DND-41 (cell line): ENCODE results near the gene SFXN4.

ENCODE experiments used
- ATAC-seq: fragments of 200-7000 bp; cut with Tn5 transposase; 3 replicates; pipeline ENCODE4 v1.9.1; 2021; ENCODE audit warnings: low read depth; ENCODE audit not compliant: insufficient read depth
- DNase-seq: peaks from one replicate; pipeline ENCODE4 v3.0.0-alpha.2; 2020
- H2AFZ ChIP-seq: 2 replicates; pipeline ENCODE4 v1.6.0; 2012; ENCODE audit warnings: low read depth, low read length
- H3K27ac ChIP-seq: 2 replicates; pipeline ENCODE4 v1.5.1; 2012; ENCODE audit warnings: low read length, inconsistent platforms
- H3K27me3 ChIP-seq: fragments of 200-600 bp; sonication (generic); 2 replicates; pipeline ENCODE4 v1.6.0; 2012; ENCODE audit warnings: low read length, mild to moderate bottlenecking, inconsistent platforms; ENCODE audit not compliant: insufficient read depth, poor library complexity
- H3K36me3 ChIP-seq: 2 replicates; pipeline ENCODE4 v1.5.1; 2012; ENCODE audit warnings: low read length, inconsistent platforms; ENCODE audit not compliant: insufficient read depth
- H3K4me1 ChIP-seq: 2 replicates; pipeline ENCODE4 v1.5.1; 2012; ENCODE audit warnings: mild to moderate bottlenecking, low read length; ENCODE audit not compliant: insufficient read depth
- H3K4me2 ChIP-seq: 2 replicates; pipeline ENCODE4 v1.6.0; 2012; ENCODE audit warnings: mild to moderate bottlenecking, moderate library complexity, low read length, inconsistent platforms; ENCODE audit not compliant: insufficient read depth
- H3K4me3 ChIP-seq, 2 experiments: fragments of 200-600 bp in 1 of 2; shearing (Covaris generic) in 1 of 2; 2 replicates each; pipeline ENCODE4 v1.5.1; 2012 to 2016; ENCODE audit warnings: inconsistent platforms in 2 of 2, low read length in 2 of 2, mild to moderate bottlenecking in 2 of 2, low read depth in 1 of 2, moderate library complexity in 1 of 2
- H3K79me2 ChIP-seq: 2 replicates; pipeline ENCODE4 v1.6.0; 2012; ENCODE audit warnings: low read length, inconsistent platforms; ENCODE audit not compliant: insufficient read depth
- H3K9ac ChIP-seq: 2 replicates; pipeline ENCODE4 v1.6.0; 2012; ENCODE audit warnings: low read depth, mild to moderate bottlenecking, inconsistent platforms, low read length, moderate library complexity
- H3K9me3 ChIP-seq: 2 replicates; pipeline ENCODE4 v1.5.1; 2012; ENCODE audit warnings: low read length, moderate library complexity, mild to moderate bottlenecking, inconsistent platforms; ENCODE audit not compliant: insufficient read depth, severe bottlenecking
- H4K20me1 ChIP-seq: 2 replicates; pipeline ENCODE4 v1.6.0; 2012; ENCODE audit warnings: low read length; ENCODE audit not compliant: insufficient read depth
- EZH2 ChIP-seq: IDR thresholded peaks from 3 replicates; pipeline ENCODE4 v1.6.1; 2012; ENCODE audit warnings: borderline replicate concordance, low read depth, mild to moderate bottlenecking, moderate library complexity, low read length, inconsistent platforms; ENCODE audit not compliant: severe bottlenecking
- TF ChIP-seq, protein P1 (sequence below): IDR thresholded peaks from 2 replicates; pipeline ENCODE4 v1.5.1; 2012; ENCODE audit warnings: borderline replicate concordance, low read length, moderate library complexity, mild to moderate bottlenecking; ENCODE audit not compliant: poor library complexity, severe bottlenecking; ENCODE audit errors: extremely low read depth

The SFXN4 gene

GRCh38 chr10:119177708-119178371 is 12.3 kb upstream of the SFXN4 start:
- H3K36me3 ChIP-seq: peaks cover 41% of the 10 kb centered on the region
- H3K4me3 ChIP-seq: peak overlapping the region; percentile 73
- DNase-seq (peak; percentile 17), ATAC-seq (peak; percentile 7; the same call in 2 of the 3 replicates)
- H3K9ac ChIP-seq: peak overlapping the region; percentile 88
- peak overlapping the region; percentile 85 for H3K4me2 ChIP-seq
- no peaks in the 10 kb centered on the region for H3K27me3 ChIP-seq
- TF ChIP-seq, protein P1, sequence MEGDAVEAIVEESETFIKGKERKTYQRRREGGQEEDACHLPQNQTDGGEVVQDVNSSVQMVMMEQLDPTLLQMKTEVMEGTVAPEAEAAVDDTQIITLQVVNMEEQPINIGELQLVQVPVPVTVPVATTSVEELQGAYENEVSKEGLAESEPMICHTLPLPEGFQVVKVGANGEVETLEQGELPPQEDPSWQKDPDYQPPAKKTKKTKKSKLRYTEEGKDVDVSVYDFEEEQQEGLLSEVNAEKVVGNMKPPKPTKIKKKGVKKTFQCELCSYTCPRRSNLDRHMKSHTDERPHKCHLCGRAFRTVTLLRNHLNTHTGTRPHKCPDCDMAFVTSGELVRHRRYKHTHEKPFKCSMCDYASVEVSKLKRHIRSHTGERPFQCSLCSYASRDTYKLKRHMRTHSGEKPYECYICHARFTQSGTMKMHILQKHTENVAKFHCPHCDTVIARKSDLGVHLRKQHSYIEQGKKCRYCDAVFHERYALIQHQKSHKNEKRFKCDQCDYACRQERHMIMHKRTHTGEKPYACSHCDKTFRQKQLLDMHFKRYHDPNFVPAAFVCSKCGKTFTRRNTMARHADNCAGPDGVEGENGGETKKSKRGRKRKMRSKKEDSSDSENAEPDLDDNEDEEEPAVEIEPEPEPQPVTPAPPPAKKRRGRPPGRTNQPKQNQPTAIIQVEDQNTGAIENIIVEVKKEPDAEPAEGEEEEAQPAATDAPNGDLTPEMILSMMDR: no peak
- H3K9me3 ChIP-seq: no peaks in the 10 kb centered on the region
- H3K27ac ChIP-seq: peak overlapping the region; percentile 95
- peak overlapping the region; percentile 85 for H2AFZ ChIP-seq
- peaks cover 51% of the 10 kb centered on the region for H3K79me2 ChIP-seq
- H3K4me1 ChIP-seq: peaks cover 41% of the 10 kb centered on the region
- H4K20me1 ChIP-seq: peaks cover 9% of the 10 kb centered on the region; the same call in 1 of the 2 replicates

DNA sequence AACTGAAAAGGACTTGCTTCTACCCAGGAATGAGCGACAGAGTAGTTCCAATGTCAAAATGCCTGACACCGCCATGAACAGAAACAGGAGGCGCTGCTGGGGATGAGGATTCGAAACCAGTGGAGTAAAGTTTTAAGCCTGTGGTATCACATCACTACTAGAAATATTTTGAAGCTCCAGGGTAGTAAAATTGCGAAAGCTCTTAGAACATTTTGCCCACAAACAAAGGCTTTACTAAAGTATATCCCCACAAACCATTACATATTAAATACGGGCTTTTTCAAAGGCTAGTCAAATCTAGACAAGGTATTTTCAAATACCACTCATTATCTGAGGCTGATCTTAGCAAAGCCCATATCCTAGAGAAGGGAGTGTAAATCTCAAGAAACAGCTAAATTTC is 10.7 kb upstream of the SFXN4 start:
- Histone ChIP-seq H3K4me2 (peak overlapping the region; percentile 85), H3K4me3 (0 out of 4 replicates have a peak overlapping the region, but pooled peaks of 1 of the 2 experiments have one; percentile 73), H4K20me1 (peaks cover 9% of the 10 kb centered on the region; the same call in 1 of the 2 replicates), H2AFZ (no peak overlapping the region), H3K9ac (peak overlapping the region; percentile 88), H3K79me2 (peaks cover 65% of the 10 kb centered on the region), H3K4me1 (peaks cover 41% of the 10 kb centered on the region), H3K27ac (peak overlapping the region; percentile 49), H3K36me3 (peaks cover 57% of the 10 kb centered on the region), H3K9me3 (no peaks in the 10 kb centered on the region), H3K27me3 (no peaks in the 10 kb centered on the region)
- no peak for ATAC-seq
- TF ChIP-seq, protein P1: no peak
- no peak for TF ChIP-seq EZH2
- DNase-seq: no peak

DNA sequence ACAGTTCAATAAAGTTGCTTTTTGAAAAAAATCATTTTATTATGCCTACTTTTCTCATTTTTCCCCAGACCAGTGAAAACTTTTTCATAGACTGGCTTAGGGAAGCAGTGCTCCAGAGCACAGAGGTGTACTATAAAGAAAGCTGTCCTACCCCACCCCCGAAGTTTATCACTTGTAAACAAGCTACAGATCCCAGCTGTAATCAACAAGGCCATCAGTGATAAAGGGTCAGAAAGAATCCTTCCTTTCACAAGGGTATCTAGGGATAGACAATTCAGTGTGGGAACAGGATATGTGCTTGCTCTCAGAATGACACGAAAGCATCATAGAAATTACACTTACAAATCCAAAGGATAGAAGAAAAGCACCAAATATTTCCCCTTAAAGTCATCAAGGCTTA is 8.6 kb upstream of the SFXN4 start:
- H3K27ac ChIP-seq: no peak overlapping the region
- H3K36me3 ChIP-seq: peaks cover 76% of the 10 kb centered on the region
- peaks cover 29% of the 10 kb centered on the region for H3K4me1 ChIP-seq
- no peak overlapping the region for H3K4me3 ChIP-seq
- no peak for DNase-seq
- ATAC-seq: no peak
- peaks cover 9% of the 10 kb centered on the region; the same call in 1 of the 2 replicates for H4K20me1 ChIP-seq
- no peak overlapping the region for H3K9ac ChIP-seq
- TF ChIP-seq EZH2: no peak
- TF ChIP-seq, protein P1: no peak
- no peak overlapping the region for H2AFZ ChIP-seq
- H3K4me2 ChIP-seq: no peak overlapping the region
- H3K79me2 ChIP-seq: peaks cover 65% of the 10 kb centered on the region
- H3K9me3 ChIP-seq: no peaks in the 10 kb centered on the region
- H3K27me3 ChIP-seq: no peaks in the 10 kb centered on the region
